HepG2 (cell line): ENCODE results near the gene ADCY5. TPM values are rescaled to one million over a fixed set of nuclear protein-coding genes. Genes with fewer than 3 reads are reported as not detected.

Experiments
- ATAC-seq: fragments of 200-7000 bp; cut with Tn5 transposase; 3 replicates; pipeline ENCODE4 v1.9.1; 2020; ENCODE audit warnings: mild to moderate bottlenecking, moderate library complexity
- BruUV-seq: library from RNA; stranded (reverse); fragments of 400-500 nt; replicated peaks from 2 replicates; lab custom pipeline; 2021; lab: Mats Ljungman, UMichigan
- CTCF ChIA-PET: fragments of 300-600 bp; formaldehyde crosslinking; extraction: SDS; loops from one replicate; lab custom pipeline; 2021; ENCODE audit warnings: low total read pairs, inconsistent platforms, low intra/inter-chr PET ratio; lab: Yijun Ruan, JAX
- POLR2A ChIA-PET: fragments of 350-600 bp; sonication (Branson Sonifier 250); formaldehyde crosslinking; loops from one replicate; lab custom pipeline; 2020; ENCODE audit warnings: antibody characterized with exemption, inconsistent platforms; lab: Yijun Ruan, JAX
- DNase-seq: peaks from one replicate; pipeline ENCODE4 v3.0.0-alpha.2; 2015; ENCODE audit warnings: low spot score
- FAIRE-seq: peaks from 3 replicates; lab custom pipeline; 2011; peaks lifted over from hg19 to GRCh38; lab: Jason Lieb, UNC
- H2AFZ ChIP-seq: one replicate; pipeline ENCODE4 v1.6.1; 2011; ENCODE audit warnings: low read length, inconsistent platforms
- H3K27ac ChIP-seq: fragments of 300-600 bp; 3 replicates; pipeline ENCODE4 v1.8.0; 2011; ENCODE audit warnings: mixed run types, mild to moderate bottlenecking, mixed read lengths, low read length, inconsistent platforms; ENCODE audit not compliant: insufficient read depth; ENCODE audit errors: extremely low read length
- H3K27me3 ChIP-seq, 2 experiments: fragments of 200-600 bp in 1 of 2; 2 replicates in 1 of 2; 3 replicates in 1 of 2; pipeline versions ENCODE4 v1.6.0 to v1.8.0; 2011; ENCODE audit warnings: low read length in 2 of 2, mild to moderate bottlenecking in 2 of 2, moderate library complexity in 2 of 2, inconsistent platforms in 1 of 2; ENCODE audit not compliant: insufficient read depth in 2 of 2, control insufficient read depth in 1 of 2
- H3K36me3 ChIP-seq, 2 experiments: fragments of 200-600 bp in 1 of 2; replicated peaks in 1 of 2; 2 replicates in 1 of 2; 3 replicates in 1 of 2; pipeline versions ENCODE4 v1.5.1 to v1.8.0; 2011; ENCODE audit warnings: low read length in 2 of 2, inconsistent platforms in 1 of 2; ENCODE audit not compliant: insufficient read depth in 2 of 2, control insufficient read depth in 1 of 2
- H3K4me1 ChIP-seq: 2 replicates; pipeline ENCODE4 v1.5.1; 2012; ENCODE audit warnings: low read length, inconsistent platforms; ENCODE audit not compliant: insufficient read depth
- H3K4me2 ChIP-seq: 2 replicates; pipeline ENCODE4 v1.6.0; 2011; ENCODE audit warnings: low read depth, low read length, inconsistent platforms
- H3K4me3 ChIP-seq, 3 experiments: fragments of 200-600 bp in 1 of 3; sonication (generic), shearing (Covaris generic) in 1 of 3; replicated peaks in 1 of 3; 2 replicates each; pipeline ENCODE4 v1.5.1; 2011 to 2016; ENCODE audit warnings: low read length in 3 of 3, inconsistent platforms in 2 of 3, low read depth in 2 of 3, mild to moderate bottlenecking in 2 of 3, control low read depth in 1 of 3, mixed read lengths in 1 of 3; ENCODE audit not compliant: insufficient read depth in 1 of 3
- H3K79me2 ChIP-seq: one replicate; pipeline ENCODE4 v1.6.1; 2011; ENCODE audit warnings: low read length, inconsistent platforms; ENCODE audit not compliant: insufficient read depth
- H3K9ac ChIP-seq: 2 replicates; pipeline ENCODE4 v1.6.0; 2011; ENCODE audit warnings: mild to moderate bottlenecking, low read depth, low read length, inconsistent platforms; ENCODE audit not compliant: insufficient read depth
- H3K9me3 ChIP-seq: 2 replicates; pipeline ENCODE4 v1.5.1; 2012; ENCODE audit warnings: mild to moderate bottlenecking, low read length
- H4K20me1 ChIP-seq: 2 replicates; pipeline ENCODE4 v1.6.0; 2011; ENCODE audit warnings: inconsistent platforms, mild to moderate bottlenecking, low read length, moderate library complexity; ENCODE audit not compliant: insufficient read depth
- AKAP8 ChIP-seq: sonication (generic); formaldehyde crosslinking; IDR thresholded peaks from 2 replicates; pipeline ENCODE4 v1.5.1; 2020; ENCODE audit warnings: mild to moderate bottlenecking, missing genetic modification reagents
- GABPB1 ChIP-seq: IDR thresholded peaks from 2 replicates; pipeline ENCODE4 v1.6.1; 2016; ENCODE audit warnings: mild to moderate bottlenecking, missing genetic modification reagents, moderate library complexity, missing compliant biosample characterization
- GFI1 ChIP-seq: sonication (generic); formaldehyde crosslinking; IDR thresholded peaks from 2 replicates; pipeline ENCODE4 v1.5.0; 2020; ENCODE audit warnings: missing genetic modification reagents, mild to moderate bottlenecking, borderline replicate concordance
- HNRNPK ChIP-seq: fragments of 200-400 bp; formaldehyde crosslinking; IDR thresholded peaks from 2 replicates; pipeline ENCODE4 v1.6.1; 2018; ENCODE audit warnings: low read length, low read depth, moderate library complexity, mild to moderate bottlenecking; ENCODE audit not compliant: poor library complexity, severe bottlenecking
- NR2F1 ChIP-seq, 2 experiments: fragments of 450-650 bp in 1 of 2; formaldehyde crosslinking in 1 of 2; IDR thresholded peaks; 2 replicates each; pipeline versions ENCODE4 v1.5.0 to v1.6.1; 2016 to 2020; ENCODE audit warnings: mild to moderate bottlenecking in 1 of 2, missing compliant biosample characterization in 1 of 2, missing genetic modification reagents in 1 of 2, moderate library complexity in 1 of 2
- SCMH1 ChIP-seq: sonication (generic); formaldehyde crosslinking; IDR thresholded peaks from 2 replicates; pipeline ENCODE4 v1.9.0; 2021; ENCODE audit warnings: missing genetic modification reagents, mild to moderate bottlenecking, borderline replicate concordance
- ZNF556 ChIP-seq: sonication (generic); formaldehyde crosslinking; IDR thresholded peaks from 2 replicates; pipeline ENCODE4 v1.4.0; 2020; ENCODE audit warnings: mild to moderate bottlenecking, missing genetic modification reagents, borderline replicate concordance
- ZNF747 ChIP-seq: sonication (generic); formaldehyde crosslinking; IDR thresholded peaks from 2 replicates; pipeline ENCODE4 v1.8.1; 2023; ENCODE audit warnings: missing genetic modification reagents, mild to moderate bottlenecking, borderline replicate concordance
- WGBS: methylation state at CpG from one replicate; pipeline ENCODE4 v1.1.6; 2017; ENCODE audit warnings: low lambda C conversion rate; 5-methylcytosine and 5-hydroxymethylcytosine counted together
- in situ Hi-C: cut with HindIII; loops from 2 replicates; pipeline ENCODE4 v1.10.0; 2017; ENCODE audit warnings: low pct_unique_long_range_greater_than_20kb; ENCODE audit not compliant: extremely low pct_ligation_motif_present
- intact Hi-C: fragments of 100-400 bp; cut with micrococcal nuclease; formaldehyde crosslinking; loops from one replicate; pipeline ENCODE4 v1.10.0; 2022; ENCODE audit not compliant: unreplicated experiment
- polyA plus RNA-seq, 8 experiments: library from polyadenylated mRNA; depleted of rRNA in 3 of 8; stranded (reverse) in 7 of 8; unstranded in 1 of 8; fragments of >200 nt; fragmentation: Illumina TruSeq in 4 of 8; extraction: Trizol in 4 of 8; gene quantifications; 2 replicates each; pipeline versions ENCODE4 v1.2.1 to v1.2.3, GENCODE V29; 2011 to 2016; ENCODE audit warnings: low read depth in 4 of 8, missing spikeins in 1 of 8, mixed read lengths in 1 of 8; ENCODE audit not compliant: insufficient read depth in 1 of 8
- total RNA-seq, 5 experiments: library from RNA; depleted of rRNA; stranded (reverse); fragments of >200 nt; fragmentation: Illumina TruSeq; extraction: Trizol; gene quantifications; 2 replicates each; pipeline ENCODE4 v1.2.3, GENCODE V29; 2016; ENCODE audit warnings: low read depth in 1 of 5
- TF ChIP-seq, protein P1 (sequence below): sonication (generic); formaldehyde crosslinking; IDR thresholded peaks from 2 replicates; pipeline ENCODE4 v1.4.0; 2020; ENCODE audit warnings: missing genetic modification reagents
- TF ChIP-seq, protein P2 (sequence below): fragments of 450-650 bp; IDR thresholded peaks from 2 replicates; pipeline ENCODE4 v1.6.1; 2016

ADCY5 gene
- total and polyA plus RNA-seq, 2 of the 13 experiments (the other 11 are each of a cell fraction or from before 2014, with no cell fraction given) = not detected

DNA sequence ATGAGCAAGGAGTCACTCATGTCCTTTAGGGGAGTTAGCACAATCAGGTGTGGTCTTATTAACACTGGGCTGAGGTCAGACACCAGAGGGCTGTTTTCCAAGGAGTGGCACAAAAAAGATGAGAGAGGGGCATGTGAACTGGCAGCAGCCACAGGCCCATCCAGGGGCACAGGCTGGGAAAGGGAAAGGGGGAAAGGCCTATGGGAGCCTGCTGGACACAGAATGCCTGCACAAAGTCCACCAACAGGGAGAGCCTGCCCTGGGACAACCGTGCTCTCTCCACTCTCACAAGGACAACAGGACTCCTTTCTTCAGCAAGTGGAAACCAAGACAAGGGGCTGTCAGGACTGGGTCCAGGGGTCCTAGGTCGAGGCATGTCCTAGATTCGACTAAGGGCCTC, 109.6 kb downstream of the ADCY5 start:
- ChIA-PET CTCF (no interaction called here), POLR2A (no interaction called here)
- Histone ChIP-seq H3K27ac (no peak overlapping the region), H3K4me3 (no peak overlapping the region), H4K20me1 (no peaks in the 10 kb centered on the region), H3K9ac (no peak overlapping the region), H2AFZ (no peak overlapping the region), H3K27me3 (peaks cover 0 to 3% of the 10 kb centered on the region in 2 experiments; a peak in 2 of 5 replicates), H3K4me1 (no peaks in the 10 kb centered on the region), H3K36me3 (no peaks in the 10 kb centered on the region), H3K9me3 (no peaks in the 10 kb centered on the region), H3K4me2 (no peak overlapping the region), H3K79me2 (no peaks in the 10 kb centered on the region)
- peak; percentile 71 for ATAC-seq
- 0% methylated on average over 1 of the region's 3 CpGs for WGBS
- no peak for FAIRE-seq
- no TSS peak for BruUV-seq
- DNase-seq = no peak
- in situ Hi-C loops = no loop called here
- intact Hi-C loops = no loop called here
- TF ChIP-seq HNRNPK (no peak), GABPB1 (no peak)

DNA sequence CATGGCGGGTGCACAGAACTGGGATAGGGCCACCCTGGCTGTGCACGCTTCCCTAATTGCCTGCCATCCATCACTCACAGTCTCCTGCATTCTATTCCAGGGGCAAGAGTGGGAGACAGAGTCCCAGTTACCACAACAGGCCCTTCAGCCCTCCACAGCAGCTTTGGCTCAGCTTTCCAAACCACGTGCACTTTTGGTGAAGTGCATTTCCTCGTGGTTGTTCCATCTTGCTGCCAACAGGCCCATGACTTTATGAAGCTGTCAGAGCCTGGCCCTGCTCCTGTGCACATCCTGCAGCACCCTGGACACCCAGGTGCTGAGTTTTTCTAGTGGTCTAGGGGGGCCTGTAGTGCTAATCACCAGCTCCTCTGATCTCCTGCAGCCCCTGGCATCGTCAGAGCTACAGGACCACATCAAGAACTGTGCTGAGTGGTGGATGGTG, 110.2 kb downstream of the ADCY5 start:
- WGBS = 9% methylated on average over 4 of the region's 5 CpGs
- FAIRE-seq (no peak), ATAC-seq (no peak)
- Histone ChIP-seq H3K4me2 (no peak overlapping the region), H3K36me3 (no peaks in the 10 kb centered on the region), H3K4me1 (no peaks in the 10 kb centered on the region), H3K4me3 (no peak overlapping the region)
- POLR2A ChIA-PET = no interaction called here
- TF ChIP-seq GFI1 (CRISPR knock-in tag) (no peak), ZNF556 (no peak), NR2F1 (CRISPR knock-in tag; IDR thresholded peaks at IDR 0.05) (no peak), SCMH1 (no peak), AKAP8 (CRISPR knock-in tag) (no peak), ZNF747 (CRISPR knock-in tag) (no peak)
- TF ChIP-seq, protein P1, sequence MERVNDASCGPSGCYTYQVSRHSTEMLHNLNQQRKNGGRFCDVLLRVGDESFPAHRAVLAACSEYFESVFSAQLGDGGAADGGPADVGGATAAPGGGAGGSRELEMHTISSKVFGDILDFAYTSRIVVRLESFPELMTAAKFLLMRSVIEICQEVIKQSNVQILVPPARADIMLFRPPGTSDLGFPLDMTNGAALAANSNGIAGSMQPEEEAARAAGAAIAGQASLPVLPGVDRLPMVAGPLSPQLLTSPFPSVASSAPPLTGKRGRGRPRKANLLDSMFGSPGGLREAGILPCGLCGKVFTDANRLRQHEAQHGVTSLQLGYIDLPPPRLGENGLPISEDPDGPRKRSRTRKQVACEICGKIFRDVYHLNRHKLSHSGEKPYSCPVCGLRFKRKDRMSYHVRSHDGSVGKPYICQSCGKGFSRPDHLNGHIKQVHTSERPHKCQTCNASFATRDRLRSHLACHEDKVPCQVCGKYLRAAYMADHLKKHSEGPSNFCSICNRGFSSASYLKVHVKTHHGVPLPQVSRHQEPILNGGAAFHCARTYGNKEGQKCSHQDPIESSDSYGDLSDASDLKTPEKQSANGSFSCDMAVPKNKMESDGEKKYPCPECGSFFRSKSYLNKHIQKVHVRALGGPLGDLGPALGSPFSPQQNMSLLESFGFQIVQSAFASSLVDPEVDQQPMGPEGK = no peak
- TF ChIP-seq, protein P2, sequence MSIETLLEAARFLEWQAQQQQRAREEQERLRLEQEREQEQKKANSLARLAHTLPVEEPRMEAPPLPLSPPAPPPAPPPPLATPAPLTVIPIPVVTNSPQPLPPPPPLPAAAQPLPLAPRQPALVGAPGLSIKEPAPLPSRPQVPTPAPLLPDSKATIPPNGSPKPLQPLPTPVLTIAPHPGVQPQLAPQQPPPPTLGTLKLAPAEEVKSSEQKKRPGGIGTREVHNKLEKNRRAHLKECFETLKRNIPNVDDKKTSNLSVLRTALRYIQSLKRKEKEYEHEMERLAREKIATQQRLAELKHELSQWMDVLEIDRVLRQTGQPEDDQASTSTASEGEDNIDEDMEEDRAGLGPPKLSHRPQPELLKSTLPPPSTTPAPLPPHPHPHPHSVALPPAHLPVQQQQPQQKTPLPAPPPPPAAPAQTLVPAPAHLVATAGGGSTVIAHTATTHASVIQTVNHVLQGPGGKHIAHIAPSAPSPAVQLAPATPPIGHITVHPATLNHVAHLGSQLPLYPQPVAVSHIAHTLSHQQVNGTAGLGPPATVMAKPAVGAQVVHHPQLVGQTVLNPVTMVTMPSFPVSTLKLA = peak; percentile 33; the same call in 1 of the 2 replicates
- TF ChIP-seq, all 625 proteins: peak for 1
- intact Hi-C loops (no loop called here), in situ Hi-C loops (no loop called here)
- H4K20me1 ChIP-seq = no peaks in the 10 kb centered on the region
- BruUV-seq = no TSS peak
- peaks cover 0 to 3% of the 10 kb centered on the region in 2 experiments; a peak in 2 of 5 replicates for H3K27me3 ChIP-seq
- H3K9me3 ChIP-seq = no peaks in the 10 kb centered on the region
- DNase-seq = no peak
- no peaks in the 10 kb centered on the region for H3K79me2 ChIP-seq
- H3K9ac ChIP-seq = no peak overlapping the region
- CTCF ChIA-PET = no interaction called here
- no peak overlapping the region for H2AFZ ChIP-seq
- H3K27ac ChIP-seq = no peak overlapping the region
